ENCODE results near the gene ACVR1B. TPM values are rescaled to one million over a fixed set of nuclear protein-coding genes. Genes with fewer than 3 reads are reported as not detected.

Gene ACVR1B
- total and polyA plus RNA-seq, 2 donors (not counting 3 experiments of a cell fraction or from before 2014, with no cell fraction given), result 29.0 to 33.7 TPM

DNA sequence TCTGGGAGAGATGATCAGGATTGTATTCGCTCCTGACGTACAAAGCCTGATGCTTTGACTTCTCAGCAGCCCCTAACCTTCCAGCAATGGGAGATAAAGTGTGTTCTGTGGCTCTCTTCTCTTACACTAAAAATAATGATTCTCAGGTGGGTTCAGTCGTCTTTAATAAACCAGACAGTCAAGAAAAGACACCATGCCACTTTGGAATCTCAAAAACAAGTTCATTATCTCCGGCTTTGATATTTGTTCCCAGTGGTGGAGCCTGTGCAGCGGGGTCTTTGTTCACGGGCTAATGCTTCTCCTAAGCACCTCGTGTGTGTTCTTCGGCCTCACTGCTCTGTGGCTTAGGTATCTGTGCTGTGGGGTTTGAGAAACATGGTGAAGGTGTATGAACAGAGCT lies 1.6 kb downstream of the ACVR1B start:
- H3K9ac ChIP-seq (replicated peaks; ENCODE audit: extremely low read depth, insufficient read depth, low read length), result peak overlapping the region; percentile 56
- no peak for TF ChIP-seq FOS (IDR thresholded peaks at IDR 0.05; ENCODE audit: borderline replicate concordance, insufficient read depth, low read length)
- TF ChIP-seq POLR2AphosphoS5 (IDR thresholded peaks at IDR 0.05; ENCODE audit: insufficient read depth, low read depth, low read length), result no peak
- TF ChIP-seq JUN (IDR thresholded peaks at IDR 0.05; ENCODE audit: borderline replicate concordance, insufficient read depth, insufficient read length, low read depth), result no peak
- no peak for TF ChIP-seq GATA2 (IDR thresholded peaks at IDR 0.05; ENCODE audit: insufficient read depth, insufficient read length, low read depth, low read length)
- TF ChIP-seq MYC (IDR thresholded peaks at IDR 0.05; ENCODE audit: low read depth, low read length), result no peak
- no peak for TF ChIP-seq POLR2A (IDR thresholded peaks at IDR 0.05; ENCODE audit: low read depth, low read length)
- no peak for TF ChIP-seq EZH2 (IDR thresholded peaks at IDR 0.05; ENCODE audit: borderline replicate concordance, low read depth, low read length, severe bottlenecking)
- TF ChIP-seq, protein P1, sequence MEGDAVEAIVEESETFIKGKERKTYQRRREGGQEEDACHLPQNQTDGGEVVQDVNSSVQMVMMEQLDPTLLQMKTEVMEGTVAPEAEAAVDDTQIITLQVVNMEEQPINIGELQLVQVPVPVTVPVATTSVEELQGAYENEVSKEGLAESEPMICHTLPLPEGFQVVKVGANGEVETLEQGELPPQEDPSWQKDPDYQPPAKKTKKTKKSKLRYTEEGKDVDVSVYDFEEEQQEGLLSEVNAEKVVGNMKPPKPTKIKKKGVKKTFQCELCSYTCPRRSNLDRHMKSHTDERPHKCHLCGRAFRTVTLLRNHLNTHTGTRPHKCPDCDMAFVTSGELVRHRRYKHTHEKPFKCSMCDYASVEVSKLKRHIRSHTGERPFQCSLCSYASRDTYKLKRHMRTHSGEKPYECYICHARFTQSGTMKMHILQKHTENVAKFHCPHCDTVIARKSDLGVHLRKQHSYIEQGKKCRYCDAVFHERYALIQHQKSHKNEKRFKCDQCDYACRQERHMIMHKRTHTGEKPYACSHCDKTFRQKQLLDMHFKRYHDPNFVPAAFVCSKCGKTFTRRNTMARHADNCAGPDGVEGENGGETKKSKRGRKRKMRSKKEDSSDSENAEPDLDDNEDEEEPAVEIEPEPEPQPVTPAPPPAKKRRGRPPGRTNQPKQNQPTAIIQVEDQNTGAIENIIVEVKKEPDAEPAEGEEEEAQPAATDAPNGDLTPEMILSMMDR (IDR thresholded peaks at IDR 0.05; ENCODE audit: extremely low read depth in 1 of 2, insufficient read depth in 1 of 2, low read depth in 1 of 2, low read length in 2 of 2), result no peak
- TF ChIP-seq MAX (IDR thresholded peaks at IDR 0.05; ENCODE audit: insufficient read depth, insufficient read length), result no peak
- H3K4me3 ChIP-seq (replicated peaks in 1 of 3; ENCODE audit: insufficient read depth in 1 of 3, low read depth in 1 of 3, low read length in 3 of 3), result peak overlapping the region; percentile 52 to 89 (median 73)
- intact Hi-C loops (cut with micrococcal nuclease), result loop anchor here (1.0 to 2.0 kb wide), 2 partner anchors 18 to 28 kb away; no protein-coding TSS in a partner anchor
- no peak overlapping the region for H2AFZ ChIP-seq (ENCODE audit: low read depth, low read length)
- H3K27ac ChIP-seq (ENCODE audit: insufficient read depth, low read depth, low read length), result peak overlapping the region; percentile 22
- dilution Hi-C loops (cut with MboI; ENCODE audit: extremely low pct_ligation_motif_present, low sequenced_read_pairs), result no loop called here
- no peaks in the 10 kb centered on the region for H3K9me1 ChIP-seq (replicated peaks; ENCODE audit: control insufficient read depth, extremely low read depth, insufficient read depth, low read length)
- H3K36me3 ChIP-seq (ENCODE audit: control insufficient read depth in 2 of 2, extremely low read depth in 1 of 2, insufficient read depth in 2 of 2, low read length in 2 of 2), result no peaks in the 10 kb centered on the region
- peaks cover 0 to 4% of the 10 kb centered on the region in 2 experiments for H3K27me3 ChIP-seq (ENCODE audit: control insufficient read depth in 2 of 2, insufficient read depth in 2 of 2, low read length in 2 of 2)
- ChIA-PET POLR2A (interaction anchor here (1.0 kb wide), 1 partner anchor 53 kb away, joined by 3 read pairs; the partner anchor contains the start of gene TAMALIN), CTCF (no interaction called here)
- peaks cover 28% of the 10 kb centered on the region for H3K4me1 ChIP-seq (ENCODE audit: control insufficient read depth, extremely low read depth, insufficient read depth, low read length)
- no peaks in the 10 kb centered on the region for H3K9me3 ChIP-seq (replicated peaks; ENCODE audit: control insufficient read depth, insufficient read depth, low read length)
- peak; percentile 45 for DNase-seq (ENCODE audit: low read depth, low spot score)
- FAIRE-seq, result peak; percentile 62
- peak overlapping the region; percentile 88 for H3K4me2 ChIP-seq (ENCODE audit: insufficient read depth, low read length)
- peaks cover 2% of the 10 kb centered on the region for H4K20me1 ChIP-seq (replicated peaks; ENCODE audit: control insufficient read depth, extremely low read depth, insufficient read depth, low read length)
- TSS peak; percentile 24 for BruUV-seq (replicated peaks)
- H3K79me2 ChIP-seq (ENCODE audit: control insufficient read depth, insufficient read depth, low read length), result peaks cover 63% of the 10 kb centered on the region
